HG02885 (cell line): ENCODE data around the gene SDR42E1.

Experiments
- ATAC-seq: cut with Tn5 transposase; IDR thresholded peaks from one replicate; pipeline ENCODE4 v1.9.1; 2021; ENCODE audit warnings: mild to moderate bottlenecking; ENCODE audit not compliant: unreplicated experiment, poor library complexity

The SDR42E1 gene

GRCh38 chr16:81945665-81946064, 65.6 kb downstream of the SDR42E1 start:
- ATAC-seq, result no peak

GRCh38 chr16:81942007-81942601, 69.2 kb downstream of the SDR42E1 start:
- no peak for ATAC-seq

GRCh38 chr16:81940781-81941560, 70.3 kb downstream of the SDR42E1 start:
- ATAC-seq, result no peak

GRCh38 chr16:81939164-81940056, 71.9 kb downstream of the SDR42E1 start:
- no peak for ATAC-seq
